Gastrocnemius medialis (tissue), 4 donors: Measurements from ENCODE around the gene ADPRHL1. TPM values are rescaled to one million over a fixed set of nuclear protein-coding genes. Genes with fewer than 3 reads are reported as not detected.
A peak's percentile ranks its signal among the peaks of the same experiment; 100 is the strongest.

ENCODE experiments used
- ATAC-seq, 2 donors: fragments of 150-250 bp; one replicate each; pipeline ENCODE4 v1.9.1; 2016
- DNase-seq, 2 donors: peaks; one replicate each; pipeline ENCODE4 v3.0.0-alpha.2; 2019
- H3K27ac ChIP-seq, 4 donors: fragments of 200-600 bp; sonication (generic); 1 replicate in 1 of 4; 2 replicates in 3 of 4; pipeline ENCODE4 v1.5.1; 2016 to 2018; ENCODE audit warnings: mild to moderate bottlenecking in 2 of 4, moderate library complexity in 1 of 4
- H3K27me3 ChIP-seq, 3 donors: fragments of 200-600 bp; sonication (generic) in 2 of 3; 1 replicate in 1 of 3; 2 replicates in 2 of 3; pipeline versions ENCODE4 v1.5.1 to v1.6.0; 2016 to 2019; ENCODE audit warnings: mild to moderate bottlenecking in 1 of 3, moderate library complexity in 1 of 3
- H3K36me3 ChIP-seq, 2 donors: fragments of 200-600 bp; sonication (generic) in 1 of 2; one replicate each; pipeline ENCODE4 v1.5.1; 2017 to 2018
- H3K4me1 ChIP-seq, 2 donors: fragments of 200-600 bp; sonication (generic) in 1 of 2; one replicate each; pipeline ENCODE4 v1.5.1; 2016 to 2017; ENCODE audit warnings: mild to moderate bottlenecking in 2 of 2
- H3K4me3 ChIP-seq, 4 donors: fragments of 200-600 bp; sonication (generic) in 3 of 4; 1 replicate in 1 of 4; 2 replicates in 3 of 4; pipeline ENCODE4 v1.5.1; 2016 to 2019; ENCODE audit warnings: mild to moderate bottlenecking in 2 of 4
- H3K9me3 ChIP-seq, 3 donors: fragments of 200-600 bp; sonication (generic) in 2 of 3; 1 replicate in 1 of 3; 2 replicates in 2 of 3; pipeline ENCODE4 v1.5.1; 2016 to 2019
- POLR2A ChIP-seq, 2 donors: fragments of 450-650 bp; IDR thresholded peaks; one replicate each; pipeline ENCODE4 v1.6.1; 2017; ENCODE audit warnings: antibody characterized with exemption in 2 of 2, mild to moderate bottlenecking in 2 of 2, moderate library complexity in 2 of 2
- in situ Hi-C, 4 donors: fragments of 200-750 bp; cut with MboI; loops; one replicate each; pipeline versions ENCODE4 v1.15.0 to v1.8.0; 2017; ENCODE audit warnings: low sequenced_read_pairs in 4 of 4
- intact Hi-C: fragments of 100-400 bp; cut with DNase I; formaldehyde crosslinking; loops from one replicate; pipeline ENCODE4 v1.15.1; 2023; ENCODE audit warnings: low total_unique reads
- total RNA-seq, 4 donors: library from RNA; depleted of rRNA; stranded (reverse); fragments of >200 nt; gene quantifications; one replicate each; pipeline versions ENCODE4 v1.1.0 to v1.2.3, GENCODE V29; 2016
- TF ChIP-seq, protein P1 (sequence below), 5 experiments: fragments of 450-650 bp in 3 of 5; fragments of 200-600 bp in 2 of 5; sonication (generic) in 2 of 5; IDR thresholded peaks in 4 of 5; conservative IDR thresholded peaks in 1 of 5; 1 replicate in 4 of 5; 2 replicates in 1 of 5; pipeline ENCODE4 v1.5.1; 2016 to 2019; ENCODE audit warnings: antibody characterized with exemption in 5 of 5, mild to moderate bottlenecking in 3 of 5, moderate library complexity in 3 of 5

Gene ADPRHL1
- total RNA-seq, 4 donors from 2014 or later = 224 to 354 (median 295) TPM

DNA sequence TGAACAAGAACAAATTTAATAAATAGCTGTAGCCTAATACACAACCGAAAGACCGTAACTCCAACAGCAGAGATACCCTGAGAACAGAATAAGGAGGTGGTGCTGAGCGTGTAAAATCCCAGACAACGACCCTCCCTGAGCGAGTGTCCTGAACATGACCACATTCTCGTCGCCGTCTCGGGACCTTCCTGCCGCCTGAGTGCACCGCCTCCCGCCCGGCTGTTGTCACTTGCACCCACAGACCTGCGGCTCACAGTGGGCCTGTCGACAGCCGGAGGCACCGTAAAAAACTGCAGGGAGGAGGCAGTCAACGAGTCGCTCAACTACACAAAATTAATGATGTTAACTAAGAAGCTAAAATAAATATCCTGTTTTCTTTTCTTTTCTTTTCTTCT is 53.5 kb downstream of the ADPRHL1 start:
- ATAC-seq (no peak), DNase-seq (peak in 1 of 2 donors; percentile 37)
- Histone ChIP-seq H3K4me1 (peaks cover 37 to 50% of the 10 kb centered on the region in 2 donors), H3K9me3 (no peaks in the 10 kb centered on the region), H3K36me3 (peaks cover 0 to under 1% of the 10 kb centered on the region in 2 donors), H3K4me3 (no peak overlapping the region), H3K27me3 (no peaks in the 10 kb centered on the region), H3K27ac (peak overlapping the region; percentile 99 to 100 (median 100))
- intact Hi-C loops (loop anchor here (10.0 kb wide), 1 partner anchor 55 kb away; the partner anchor contains the start of gene ADPRHL1), in situ Hi-C loops (loop anchor here (5.0 to 25.0 kb wide), 5 partner anchors 107 to 462 kb away; partner anchors contain the start of gene LAMP1 (in 2 of the 4))
- TF ChIP-seq, protein P1, sequence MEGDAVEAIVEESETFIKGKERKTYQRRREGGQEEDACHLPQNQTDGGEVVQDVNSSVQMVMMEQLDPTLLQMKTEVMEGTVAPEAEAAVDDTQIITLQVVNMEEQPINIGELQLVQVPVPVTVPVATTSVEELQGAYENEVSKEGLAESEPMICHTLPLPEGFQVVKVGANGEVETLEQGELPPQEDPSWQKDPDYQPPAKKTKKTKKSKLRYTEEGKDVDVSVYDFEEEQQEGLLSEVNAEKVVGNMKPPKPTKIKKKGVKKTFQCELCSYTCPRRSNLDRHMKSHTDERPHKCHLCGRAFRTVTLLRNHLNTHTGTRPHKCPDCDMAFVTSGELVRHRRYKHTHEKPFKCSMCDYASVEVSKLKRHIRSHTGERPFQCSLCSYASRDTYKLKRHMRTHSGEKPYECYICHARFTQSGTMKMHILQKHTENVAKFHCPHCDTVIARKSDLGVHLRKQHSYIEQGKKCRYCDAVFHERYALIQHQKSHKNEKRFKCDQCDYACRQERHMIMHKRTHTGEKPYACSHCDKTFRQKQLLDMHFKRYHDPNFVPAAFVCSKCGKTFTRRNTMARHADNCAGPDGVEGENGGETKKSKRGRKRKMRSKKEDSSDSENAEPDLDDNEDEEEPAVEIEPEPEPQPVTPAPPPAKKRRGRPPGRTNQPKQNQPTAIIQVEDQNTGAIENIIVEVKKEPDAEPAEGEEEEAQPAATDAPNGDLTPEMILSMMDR (IDR thresholded peaks at IDR 0.05 in 4 of 5, conservative IDR thresholded peaks at IDR 0.05 in 1 of 5) = no peak
- TF ChIP-seq POLR2A (IDR thresholded peaks at IDR 0.05) = no peak

DNA sequence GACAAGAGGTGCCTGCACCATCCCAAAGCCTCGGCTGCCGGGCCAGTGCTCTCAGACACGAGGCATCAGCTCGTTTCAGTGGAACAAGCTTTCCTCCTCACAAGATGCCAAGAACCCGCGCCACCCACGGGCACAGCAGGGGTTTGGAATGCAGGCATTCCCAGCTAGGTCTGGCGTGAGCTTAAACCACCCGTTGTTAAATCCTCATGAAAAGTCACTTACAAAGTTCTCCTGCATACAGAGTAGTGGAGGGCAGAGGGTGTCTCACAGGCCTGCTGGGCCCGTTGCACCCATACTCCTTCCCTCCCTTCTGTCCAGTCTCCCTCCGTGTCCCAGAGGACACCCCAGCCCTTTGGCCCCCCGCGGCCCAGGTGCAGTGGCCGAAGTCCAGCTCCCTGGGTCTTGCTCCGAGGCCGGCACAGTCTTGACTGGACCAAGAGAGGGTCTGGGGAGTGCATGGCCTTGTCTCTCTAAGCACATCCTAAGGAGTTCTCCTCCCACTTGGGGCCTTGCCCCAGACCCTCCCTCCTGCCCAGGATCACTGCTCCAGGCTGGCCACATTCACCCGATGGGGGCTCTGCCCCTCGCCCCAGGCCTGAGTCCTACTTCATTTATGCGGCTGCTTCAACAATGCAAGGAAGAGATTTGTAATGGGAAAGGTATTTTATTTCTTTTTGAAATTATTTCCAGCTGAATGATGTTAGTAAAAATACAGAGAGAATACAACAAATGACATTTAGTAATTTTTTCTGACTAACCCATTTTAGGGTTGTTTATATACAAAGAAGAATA is 54.1 kb downstream of the ADPRHL1 start:
- DNase-seq = peak in 1 of 2 donors; percentile 28
- H3K4me1 ChIP-seq = peaks cover 34 to 44% of the 10 kb centered on the region in 2 donors

DNA sequence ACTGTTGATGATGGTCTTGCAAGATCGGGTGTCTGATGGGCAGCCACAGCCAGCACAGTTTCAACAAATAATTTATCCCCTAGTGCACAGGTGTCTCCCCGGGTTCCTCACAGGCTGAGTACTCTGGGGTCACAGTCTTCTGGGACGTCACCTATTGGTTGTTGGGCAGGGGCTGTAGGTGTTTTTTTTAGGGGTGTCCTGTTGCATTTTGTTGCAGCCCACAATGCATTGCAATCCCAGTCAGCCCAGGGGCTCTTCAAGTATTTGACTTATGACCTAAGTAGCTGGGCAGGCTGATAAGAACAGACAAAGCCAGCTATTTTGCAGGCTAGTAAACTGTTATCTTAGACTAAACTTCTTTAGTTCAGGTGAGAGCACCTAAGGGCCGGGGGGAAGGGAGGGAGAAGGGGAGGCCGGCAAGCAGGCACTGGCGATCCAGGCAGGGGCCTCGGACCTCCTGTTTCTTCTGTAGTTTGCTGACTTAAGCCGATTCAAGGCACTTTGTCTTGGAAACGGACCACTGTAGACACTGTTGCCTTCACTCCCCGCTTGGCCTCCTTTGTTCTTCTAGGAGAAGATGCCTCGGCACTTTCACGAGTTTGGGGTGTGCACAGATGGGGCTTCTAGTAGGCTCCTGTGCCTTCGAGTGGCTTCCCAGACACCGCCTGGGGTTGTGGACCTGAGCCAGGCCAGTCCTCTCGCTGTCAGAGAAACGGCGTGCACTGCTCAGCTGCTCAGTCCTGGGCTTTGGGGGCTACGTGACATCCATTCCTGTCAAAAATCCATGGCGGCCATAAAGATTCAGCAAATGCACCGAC is 55.5 kb downstream of the ADPRHL1 start:
- intact Hi-C loops (loop anchor here (10.0 kb wide), 1 partner anchor 57 kb away; the partner anchor contains the start of gene ADPRHL1), in situ Hi-C loops (loop anchor here (5.0 to 25.0 kb wide), 5 partner anchors 106 to 461 kb away; partner anchors contain the start of gene LAMP1 (in 2 of the 4))
- H3K9me3 ChIP-seq = no peaks in the 10 kb centered on the region
- H3K4me3 ChIP-seq = no peak overlapping the region
- no peak for ATAC-seq
- H3K4me1 ChIP-seq = peaks cover 28 to 42% of the 10 kb centered on the region in 2 donors
- TF ChIP-seq, protein P1 (IDR thresholded peaks at IDR 0.05 in 4 of 5, conservative IDR thresholded peaks at IDR 0.05 in 1 of 5) = no peak
- TF ChIP-seq POLR2A (IDR thresholded peaks at IDR 0.05) = no peak
- no peaks in the 10 kb centered on the region for H3K36me3 ChIP-seq
- peak overlapping the region; percentile 99 to 100 (median 100) for H3K27ac ChIP-seq
- no peaks in the 10 kb centered on the region for H3K27me3 ChIP-seq
- DNase-seq = peak in 1 of 2 donors; percentile 30

More for the DNA sequence above, 54.1 kb downstream of the ADPRHL1 start:
- no peaks in the 10 kb centered on the region for H3K27me3 ChIP-seq
- intact Hi-C loops (loop anchor here (10.0 kb wide), 1 partner anchor 56 kb away; the partner anchor contains the start of gene ADPRHL1), in situ Hi-C loops (loop anchor here (5.0 to 25.0 kb wide), 5 partner anchors 107 to 462 kb away; partner anchors contain the start of gene LAMP1 (in 2 of the 4))
- TF ChIP-seq, protein P1 (IDR thresholded peaks at IDR 0.05 in 4 of 5, conservative IDR thresholded peaks at IDR 0.05 in 1 of 5) = no peak
- no peak for TF ChIP-seq POLR2A (IDR thresholded peaks at IDR 0.05)
- no peak for ATAC-seq
- no peaks in the 10 kb centered on the region for H3K36me3 ChIP-seq
- peak overlapping the region; percentile 99 to 100 (median 100) for H3K27ac ChIP-seq
- H3K4me3 ChIP-seq = no peak overlapping the region
- H3K9me3 ChIP-seq = no peaks in the 10 kb centered on the region

DNA sequence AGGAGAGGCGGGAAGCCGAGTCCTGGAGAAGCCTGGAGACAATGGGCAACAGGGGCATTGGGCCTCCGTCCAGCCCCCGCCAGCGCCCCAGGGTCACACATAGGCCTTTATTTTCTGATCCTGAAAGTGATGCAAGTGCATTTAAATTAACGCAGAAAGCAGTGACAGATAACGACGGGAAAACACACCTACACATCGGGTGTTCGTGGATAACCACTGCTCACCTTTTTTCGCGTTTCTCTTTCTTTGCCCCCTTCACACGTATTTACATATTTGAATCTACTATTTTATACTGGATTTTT is 59.0 kb downstream of the ADPRHL1 start:
- in situ Hi-C loops (loop anchor here (10.0 to 25.0 kb wide), 4 partner anchors 107 to 457 kb away; partner anchors contain the start of gene LAMP1 (in 2 of the 4)), intact Hi-C loops (loop anchor here (2.0 to 10.0 kb wide), 4 partner anchors 61 to 451 kb away; partner anchors contain the start of genes ADPRHL1 and LAMP1)
- TF ChIP-seq, protein P1 (IDR thresholded peaks at IDR 0.05 in 4 of 5, conservative IDR thresholded peaks at IDR 0.05 in 1 of 5) = peak in 3 of 5 experiments; percentile 4 to 18 (median 17)
- TF ChIP-seq POLR2A (IDR thresholded peaks at IDR 0.05) = no peak
- DNase-seq = no peak
- Histone ChIP-seq H3K27me3 (no peaks in the 10 kb centered on the region), H3K9me3 (no peaks in the 10 kb centered on the region), H3K36me3 (no peaks in the 10 kb centered on the region), H3K4me3 (peak overlapping the region in 3 of 4 donors; percentile 61 to 71 (median 66)), H3K27ac (peak overlapping the region in 2 of 4 donors; percentile 63 to 66), H3K4me1 (peaks cover 0 to 17% of the 10 kb centered on the region in 2 donors)
- ATAC-seq = peak; percentile 4 to 13
